Neural cell (in vitro differentiated cells): ENCODE results near the gene FAM131B. TPM values are rescaled to one million over a fixed set of nuclear protein-coding genes. Genes with fewer than 3 reads are reported as not detected.

Experiments used
- H2AFZ ChIP-seq: fragments of 200-600, 300-800 bp; sonication (generic), shearing (Covaris generic); 2 replicates; pipeline ENCODE4 v1.6.0; 2014; ENCODE audit warnings: low read depth, mild to moderate bottlenecking, antibody characterized with exemption, low read length, moderate library complexity
- H3F3A ChIP-seq: fragments of 200-600 bp; shearing (Covaris generic); 2 replicates; pipeline ENCODE4 v1.6.1; 2016; ENCODE audit warnings: mild to moderate bottlenecking, moderate library complexity, mixed read lengths, antibody characterized with exemption, low read length; ENCODE audit not compliant: insufficient read depth, poor library complexity, severe bottlenecking
- H3K27ac ChIP-seq: fragments of 200-600, 300-800 bp; sonication (generic), shearing (Covaris generic); 2 replicates; pipeline ENCODE4 v1.5.1; 2014; ENCODE audit warnings: mild to moderate bottlenecking, low read length, moderate library complexity
- H3K27me3 ChIP-seq: fragments of 300-800, 200-600 bp; sonication (generic), shearing (Covaris generic); 2 replicates; pipeline ENCODE4 v1.6.0; 2014; ENCODE audit warnings: mild to moderate bottlenecking, low read depth, low read length, moderate library complexity; ENCODE audit not compliant: insufficient read depth
- H3K36me3 ChIP-seq: fragments of 300-800, 200-600 bp; sonication (generic), shearing (Covaris generic); 2 replicates; pipeline ENCODE4 v1.5.1; 2014; ENCODE audit warnings: mild to moderate bottlenecking, antibody characterized with exemption, low read length, moderate library complexity; ENCODE audit not compliant: insufficient read depth
- H3K4me2 ChIP-seq: fragments of 300-800, 200-600 bp; sonication (generic), shearing (Covaris generic); 2 replicates; pipeline ENCODE4 v1.6.0; 2014; ENCODE audit warnings: mild to moderate bottlenecking, low read length
- H3K4me3 ChIP-seq: fragments of 300-800, 200-600 bp; sonication (generic), shearing (Covaris generic); 2 replicates; pipeline ENCODE4 v1.5.1; 2014; ENCODE audit warnings: mild to moderate bottlenecking, low read length, moderate library complexity
- H3K79me2 ChIP-seq: fragments of 200-600 bp; shearing (Covaris generic); replicated peaks from 2 replicates; pipeline ENCODE4 v1.6.0; 2014; ENCODE audit warnings: mild to moderate bottlenecking, low read length, moderate library complexity; ENCODE audit not compliant: insufficient read depth
- H3K9ac ChIP-seq: fragments of 300-800, 200-600 bp; sonication (generic), shearing (Covaris generic); 2 replicates; pipeline ENCODE4 v1.6.1; 2016; ENCODE audit warnings: mild to moderate bottlenecking, low read length, mixed read lengths
- H3K9me2 ChIP-seq: fragments of 200-600 bp; shearing (Covaris generic); 2 replicates; pipeline ENCODE4 v1.6.1; 2016; ENCODE audit warnings: mild to moderate bottlenecking, low read length, mixed read lengths; ENCODE audit not compliant: insufficient read depth
- H3K9me3 ChIP-seq: fragments of 200-600, 300-800 bp; sonication (generic), shearing (Covaris generic); 2 replicates; pipeline ENCODE4 v1.6.1; 2016; ENCODE audit warnings: mild to moderate bottlenecking, mixed run types, low read length, moderate library complexity, mixed read lengths
- H4K20me1 ChIP-seq: fragments of 200-600 bp; shearing (Covaris generic); 2 replicates; pipeline ENCODE4 v1.6.1; 2016; ENCODE audit warnings: mild to moderate bottlenecking, mixed run types; ENCODE audit not compliant: insufficient read depth
- CTCF ChIP-seq: fragments of 450-650 bp; IDR thresholded peaks from 2 replicates; pipeline ENCODE4 v1.5.1; 2014; ENCODE audit warnings: antibody characterized with exemption, mild to moderate bottlenecking, moderate library complexity; ENCODE audit not compliant: poor library complexity, severe bottlenecking
- EP300 ChIP-seq: fragments of 450-650 bp; conservative IDR thresholded peaks from 2 replicates; pipeline ENCODE4 v1.6.1; 2014; ENCODE audit warnings: antibody characterized with exemption, mild to moderate bottlenecking, moderate library complexity; ENCODE audit not compliant: poor library complexity, severe bottlenecking
- EZH2 ChIP-seq: fragments of 200-600, 300-800 bp; shearing (Covaris generic), sonication (generic); IDR thresholded peaks from 2 replicates; pipeline ENCODE4 v1.6.1; 2014; ENCODE audit warnings: antibody characterized with exemption, low read length, borderline replicate concordance, mild to moderate bottlenecking; ENCODE audit not compliant: insufficient read depth, poor library complexity, severe bottlenecking
- MXI1 ChIP-seq: fragments of 450-650 bp; conservative IDR thresholded peaks from 2 replicates; pipeline ENCODE4 v1.6.1; 2014; ENCODE audit warnings: antibody characterized with exemption, mild to moderate bottlenecking; ENCODE audit not compliant: poor library complexity, severe bottlenecking
- POLR2AphosphoS5 ChIP-seq: IDR thresholded peaks from 2 replicates; pipeline ENCODE4 v1.6.1; 2012
- RAD21 ChIP-seq: fragments of 450-650 bp; conservative IDR thresholded peaks from 2 replicates; pipeline ENCODE4 v1.6.1; 2014; ENCODE audit warnings: antibody characterized with exemption, mild to moderate bottlenecking, moderate library complexity
- REST ChIP-seq: IDR thresholded peaks from 2 replicates; pipeline ENCODE4 v1.6.1; 2012; ENCODE audit warnings: borderline replicate concordance
- SMC3 ChIP-seq: fragments of 450-650 bp; conservative IDR thresholded peaks from 2 replicates; pipeline ENCODE4 v1.6.1; 2014; ENCODE audit warnings: antibody characterized with exemption, mild to moderate bottlenecking, moderate library complexity; ENCODE audit not compliant: poor library complexity
- TAF1 ChIP-seq: IDR thresholded peaks from 2 replicates; pipeline ENCODE4 v1.6.1; 2012; ENCODE audit warnings: low read depth
- polyA plus RNA-seq: library from polyadenylated mRNA; depleted of rRNA; stranded (reverse); fragments of >200 nt; gene quantifications from 2 replicates; pipeline ENCODE4 v1.2.3, GENCODE V29; 2014

The FAM131B gene
- polyA plus RNA-seq, 1 donor from 2014 or later = 45.9 TPM

- peak overlapping the region; percentile 85 for H3K27ac ChIP-seq
- H4K20me1 ChIP-seq = no peaks in the 10 kb centered on the region
- no peaks in the 10 kb centered on the region for H3K27me3 ChIP-seq
- peak overlapping the region; percentile 100 for H3K9ac ChIP-seq
- no peak overlapping the region for H2AFZ ChIP-seq
- H3F3A ChIP-seq = no peaks in the 10 kb centered on the region
- H3K9me2 ChIP-seq = no peaks in the 10 kb centered on the region
- H3K36me3 ChIP-seq = no peaks in the 10 kb centered on the region
- H3K9me3 ChIP-seq = no peaks in the 10 kb centered on the region
- TF ChIP-seq POLR2AphosphoS5 = no peak
- no peak for TF ChIP-seq CTCF
- no peak for TF ChIP-seq REST
- H3K4me3 ChIP-seq = peak overlapping the region; percentile 100
- H3K79me2 ChIP-seq = peaks cover 6% of the 10 kb centered on the region
- H3K4me2 ChIP-seq = peak overlapping the region; percentile 50
Measured at GRCh38 chr7:143379611-143380259, 17.2 kb upstream of the FAM131B start.

DNA sequence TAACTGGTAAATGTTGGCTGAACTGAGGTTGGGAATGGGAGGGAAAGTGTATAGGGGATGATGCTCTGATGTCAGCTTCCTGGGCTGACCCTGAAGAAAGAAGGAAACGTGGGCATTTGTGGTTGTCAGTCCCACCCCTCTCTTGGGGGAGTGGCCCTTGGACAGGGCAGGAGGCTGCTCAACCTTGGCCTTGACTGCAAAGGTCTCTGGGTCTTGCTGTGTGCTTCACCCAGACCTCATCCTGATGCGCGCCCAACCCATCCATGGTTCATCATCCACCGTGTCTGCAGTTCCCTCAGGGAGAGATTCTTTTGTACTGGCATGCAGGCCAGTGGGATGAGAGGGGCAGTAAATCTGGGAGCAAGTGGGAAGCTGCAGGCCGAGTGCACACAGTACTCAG, 13.9 kb upstream of the FAM131B start:
- no peaks in the 10 kb centered on the region for H3F3A ChIP-seq
- no peak overlapping the region for H3K27ac ChIP-seq
- TF ChIP-seq TAF1 (no peak), SMC3 (no peak), EZH2 (no peak), EP300 (no peak), CTCF (no peak), REST (no peak), RAD21 (no peak), POLR2AphosphoS5 (no peak), MXI1 (no peak)
- H2AFZ ChIP-seq = no peak overlapping the region
- no peaks in the 10 kb centered on the region for H3K9me2 ChIP-seq
- no peaks in the 10 kb centered on the region for H3K79me2 ChIP-seq
- no peak overlapping the region for H3K4me3 ChIP-seq
- no peak overlapping the region for H3K9ac ChIP-seq
- H3K27me3 ChIP-seq = no peaks in the 10 kb centered on the region
- no peak overlapping the region for H3K4me2 ChIP-seq
- H3K9me3 ChIP-seq = no peaks in the 10 kb centered on the region
- no peaks in the 10 kb centered on the region for H3K36me3 ChIP-seq
- H4K20me1 ChIP-seq = no peaks in the 10 kb centered on the region
